ENCODE data around the gene ANGEL1.

GRCh38 chr14:76778546-76779215 lies 34.0 kb downstream of the ANGEL1 start:
- TF ChIP-seq CTBP1 (IDR thresholded peaks at IDR 0.05; ENCODE audit: borderline replicate concordance) (no peak), CEBPB (tag; IDR thresholded peaks at IDR 0.05) (no peak), KDM2B (CRISPR knock-in tag; IDR thresholded peaks at IDR 0.05) (no peak)

Measured in K562 (cell line).